Esophagus muscularis mucosa (tissue), 3 donors: Measurements from ENCODE around the gene HLCS.

Source experiments
- CTCF ChIP-seq, 3 experiments: fragments of 200-600 bp in 2 of 3; fragments of 450-650 bp in 1 of 3; sonication (generic) in 2 of 3; IDR thresholded peaks; one replicate each; pipeline ENCODE4 v1.5.1; 2017 to 2019; ENCODE audit warnings: antibody characterized with exemption in 3 of 3, mild to moderate bottlenecking in 2 of 3, moderate library complexity in 1 of 3
- POLR2A ChIP-seq: fragments of 450-650 bp; IDR thresholded peaks from one replicate; pipeline ENCODE4 v1.6.1; 2017; ENCODE audit warnings: antibody characterized with exemption, moderate library complexity, mild to moderate bottlenecking, low read depth

GRCh38 chr21:36867291-36867905, 99.1 kb downstream of the HLCS start:
- TF ChIP-seq CTCF (IDR thresholded peaks at IDR 0.05), result no peak
- no peak for TF ChIP-seq POLR2A
